SW480 (cell line): ENCODE data around the gene CGN.
A peak's percentile ranks its signal among the peaks of the same experiment; 100 is the strongest.

Source experiments
- DNase-seq: peaks from one replicate; pipeline ENCODE4 v3.0.0-alpha.2; 2016; ENCODE audit warnings: low spot score

Gene CGN

DNA sequence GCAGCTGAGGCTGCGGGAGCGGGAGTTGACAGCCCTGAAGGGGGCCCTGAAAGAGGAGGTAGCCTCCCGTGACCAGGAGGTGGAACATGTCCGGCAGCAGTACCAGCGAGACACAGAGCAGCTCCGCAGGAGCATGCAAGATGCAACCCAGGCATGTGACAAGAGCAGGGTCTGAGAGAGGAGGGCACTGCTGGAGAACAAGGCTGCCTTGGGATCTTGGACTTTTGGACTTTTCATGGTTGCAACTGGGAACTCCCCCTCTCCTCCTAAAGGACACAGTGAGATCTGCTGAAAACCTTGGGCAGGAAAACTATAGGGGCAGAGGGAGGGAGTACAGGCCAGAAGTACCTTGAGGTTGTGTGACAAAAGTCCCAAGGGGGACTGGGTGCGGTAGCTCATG, 13.5 kb downstream of the CGN start:
- no peak for DNase-seq

DNA sequence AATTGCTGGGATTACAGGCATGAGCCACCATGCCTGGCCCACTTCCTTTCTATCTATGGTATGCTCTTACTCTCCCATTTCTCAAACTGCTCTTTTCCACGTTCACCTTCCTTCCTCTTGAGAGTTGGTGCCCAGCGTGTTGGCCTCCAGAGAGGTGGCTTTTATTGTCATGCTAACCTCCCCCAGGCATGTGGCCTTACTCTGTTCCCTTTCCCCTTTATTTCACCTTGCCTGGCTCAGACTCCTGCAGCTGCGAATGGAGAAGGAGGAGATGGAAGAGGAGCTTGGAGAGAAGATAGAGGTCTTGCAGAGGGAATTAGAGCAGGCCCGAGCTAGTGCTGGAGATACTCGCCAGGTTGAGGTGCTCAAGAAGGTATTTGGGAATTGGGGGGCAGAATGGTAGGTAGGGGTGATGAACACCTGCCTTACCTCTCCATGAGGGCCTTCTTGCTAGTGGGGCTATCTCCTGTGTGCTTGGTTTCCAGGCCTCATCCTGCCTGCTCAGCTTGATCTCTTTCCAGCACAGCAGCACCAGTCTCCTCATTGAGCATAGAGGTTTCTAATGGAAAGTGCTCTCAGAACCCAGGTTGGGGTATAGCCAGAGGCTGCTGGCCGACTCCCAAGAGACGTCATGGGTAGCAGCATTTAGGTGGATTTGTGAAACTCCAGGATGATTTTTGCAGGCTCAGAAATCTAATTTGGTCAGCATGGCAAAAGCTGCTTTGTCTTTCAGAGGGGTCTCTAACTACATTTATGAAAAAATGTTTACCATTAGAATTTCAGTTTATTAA, 15.7 kb downstream of the CGN start:
- no peak for DNase-seq

DNA sequence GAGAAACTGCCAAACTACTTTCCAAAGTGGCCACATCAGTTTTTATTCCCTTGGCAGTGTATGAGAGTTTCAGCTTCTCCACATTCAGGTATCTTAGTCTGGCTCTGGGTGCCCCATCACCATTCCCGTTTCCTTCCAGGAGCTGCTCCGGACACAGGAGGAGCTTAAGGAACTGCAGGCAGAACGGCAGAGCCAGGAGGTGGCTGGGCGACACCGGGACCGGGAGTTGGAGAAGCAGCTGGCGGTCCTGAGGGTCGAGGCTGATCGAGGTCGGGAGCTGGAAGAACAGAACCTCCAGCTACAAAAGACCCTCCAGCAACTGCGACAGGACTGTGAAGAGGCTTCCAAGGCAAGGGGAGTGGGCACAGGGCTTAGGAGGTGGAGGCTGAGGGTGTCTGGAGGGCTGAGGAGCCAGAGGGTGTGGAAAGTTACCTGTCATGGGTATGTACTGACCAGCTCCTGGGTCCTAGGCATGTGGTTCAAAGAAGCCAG, 18.1 kb downstream of the CGN start:
- DNase-seq = no peak

DNA sequence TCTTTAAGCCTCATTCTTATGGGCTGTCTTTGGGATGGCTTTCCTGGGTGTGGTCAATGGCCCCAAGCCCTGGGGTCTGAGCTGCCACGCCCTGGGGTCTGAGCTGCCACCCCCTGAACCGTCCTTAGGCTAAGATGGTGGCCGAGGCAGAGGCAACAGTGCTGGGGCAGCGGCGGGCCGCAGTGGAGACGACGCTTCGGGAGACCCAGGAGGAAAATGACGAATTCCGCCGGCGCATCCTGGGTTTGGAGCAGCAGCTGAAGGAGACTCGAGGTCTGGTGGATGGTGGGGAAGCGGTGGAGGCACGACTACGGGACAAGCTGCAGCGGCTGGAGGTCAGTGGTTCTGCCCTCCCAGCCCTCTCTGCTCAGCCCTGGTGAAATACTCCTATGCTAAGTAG, 18.6 kb downstream of the CGN start:
- DNase-seq = no peak

DNA sequence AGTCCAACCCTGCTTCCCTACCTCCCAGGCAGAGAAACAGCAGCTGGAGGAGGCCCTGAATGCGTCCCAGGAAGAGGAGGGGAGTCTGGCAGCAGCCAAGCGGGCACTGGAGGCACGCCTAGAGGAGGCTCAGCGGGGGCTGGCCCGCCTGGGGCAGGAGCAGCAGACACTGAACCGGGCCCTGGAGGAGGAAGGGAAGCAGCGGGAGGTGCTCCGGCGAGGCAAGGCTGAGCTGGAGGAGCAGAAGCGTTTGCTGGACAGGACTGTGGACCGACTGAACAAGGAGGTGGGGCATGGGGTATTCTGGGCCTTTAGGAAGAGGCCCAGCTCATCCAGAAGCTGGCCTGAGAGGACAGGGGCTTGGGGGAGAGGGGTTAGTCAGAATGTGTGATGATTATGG, 19.3 kb downstream of the CGN start:
- DNase-seq = no peak

GRCh38 chr1:151533870-151534269, 22.7 kb downstream of the CGN start:
- DNase-seq = no peak

GRCh38 chr1:151534662-151535278, 23.6 kb downstream of the CGN start:
- peak; percentile 48 for DNase-seq

- no peak for DNase-seq
These were observed 24.4 kb downstream of the CGN start for GRCh38 chr1:151535326-151536271.

- DNase-seq = no peak
These were observed 25.3 kb downstream of the CGN start for GRCh38 chr1:151536499-151536898.

DNA sequence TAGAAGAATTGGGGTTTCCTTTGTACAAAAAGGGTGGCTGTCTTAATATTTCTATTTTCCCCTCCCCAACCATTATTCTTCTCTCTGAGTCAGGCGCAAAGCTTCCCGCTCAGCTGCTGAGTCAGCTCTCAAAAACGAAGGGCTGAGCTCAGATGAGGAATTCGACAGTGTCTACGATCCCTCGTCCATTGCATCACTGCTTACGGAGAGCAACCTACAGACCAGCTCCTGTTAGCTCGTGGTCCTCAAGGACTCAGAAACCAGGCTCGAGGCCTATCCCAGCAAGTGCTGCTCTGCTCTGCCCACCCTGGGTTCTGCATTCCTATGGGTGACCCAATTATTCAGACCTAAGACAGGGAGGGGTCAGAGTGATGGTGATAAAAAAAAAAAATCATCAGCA, 25.9 kb downstream of the CGN start:
- DNase-seq = no peak

DNA sequence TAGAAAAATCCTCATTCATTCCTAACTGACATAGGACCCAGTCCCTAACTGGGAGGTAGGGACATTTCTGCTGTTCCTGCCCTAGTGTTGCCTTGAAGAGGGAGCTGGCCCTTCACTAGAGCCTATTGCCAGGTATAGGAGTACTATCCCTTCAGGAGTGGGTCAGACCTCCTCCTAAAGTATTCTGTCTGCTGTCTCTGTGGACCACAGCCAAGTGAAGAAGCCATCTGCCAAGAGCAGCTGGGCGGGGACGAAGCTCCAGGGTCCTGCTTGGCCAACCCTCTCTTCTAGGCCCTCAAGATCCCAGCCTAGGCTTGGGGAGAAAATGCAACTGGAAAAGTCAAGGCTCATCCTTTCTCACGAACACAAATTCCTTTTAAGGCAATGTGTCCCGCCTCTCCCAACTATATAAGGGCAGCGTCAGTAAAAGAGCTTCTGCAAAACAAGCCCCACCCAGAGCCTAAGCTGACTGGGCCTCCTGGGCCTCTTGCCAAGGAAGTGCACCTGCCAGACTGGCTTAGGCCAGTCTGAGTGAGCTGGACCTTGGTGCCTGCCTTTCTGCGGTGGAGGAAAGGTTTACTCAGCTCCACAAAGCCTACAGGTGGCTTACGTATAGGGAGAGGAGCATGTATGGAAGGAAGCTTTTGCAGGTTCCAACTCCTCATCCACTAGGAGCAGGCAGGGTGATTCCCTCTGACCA, 28.3 kb downstream of the CGN start:
- DNase-seq = peak; percentile 96

DNA sequence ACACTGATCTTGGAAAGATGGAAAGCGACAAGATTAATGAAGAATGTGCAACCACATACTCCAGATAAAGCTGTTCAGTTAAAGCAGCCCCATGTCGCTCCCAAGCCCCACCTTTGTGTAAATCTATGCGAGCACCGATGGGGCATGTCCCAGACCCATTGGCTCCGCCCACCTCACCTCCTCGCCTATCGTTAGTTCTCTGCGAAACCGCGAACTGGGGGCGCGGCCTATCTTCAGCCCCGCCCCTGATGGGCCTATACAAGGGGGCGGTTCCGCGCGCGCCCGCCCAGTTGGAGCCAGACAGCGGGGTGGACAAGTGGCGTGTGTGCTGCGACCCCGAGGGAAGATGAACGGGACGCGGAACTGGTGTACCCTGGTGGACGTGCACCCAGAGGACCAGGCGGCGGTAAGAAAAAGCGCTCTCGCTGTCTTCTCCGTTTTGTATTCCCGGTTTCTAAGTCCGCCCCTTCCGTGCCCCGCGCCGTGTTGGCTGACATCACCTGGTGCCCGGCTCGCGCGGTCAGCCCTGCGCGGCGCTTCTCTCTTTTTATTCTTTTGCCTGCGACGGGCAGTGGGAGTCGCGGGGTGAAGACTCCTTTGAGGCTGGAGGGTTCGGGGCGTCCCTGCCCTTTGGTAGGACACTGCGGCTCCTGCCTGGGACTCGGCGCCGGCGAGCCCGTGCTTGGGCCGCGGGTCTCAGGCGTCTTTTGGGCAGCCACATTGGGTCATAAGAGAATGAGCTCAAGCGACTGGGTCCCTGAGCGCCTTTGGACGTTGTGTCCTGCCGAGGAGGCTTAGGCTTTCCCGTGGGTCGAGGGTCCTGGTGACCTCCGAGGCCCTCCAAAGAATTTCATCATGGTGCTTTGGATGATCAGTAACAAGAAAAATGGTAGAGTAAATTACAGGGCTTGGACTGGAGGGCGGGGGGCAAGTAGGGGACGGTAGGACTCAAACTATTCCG, 29.1 kb downstream of the CGN start, which contains the start of gene TUFT1:
Gene TUFT1 (plus strand): TSS at position 289 of the 961 bp plus-strand sequence. CDS start 58 bp downstream, at position 347.
- DNase-seq = peak; percentile 93

DNA sequence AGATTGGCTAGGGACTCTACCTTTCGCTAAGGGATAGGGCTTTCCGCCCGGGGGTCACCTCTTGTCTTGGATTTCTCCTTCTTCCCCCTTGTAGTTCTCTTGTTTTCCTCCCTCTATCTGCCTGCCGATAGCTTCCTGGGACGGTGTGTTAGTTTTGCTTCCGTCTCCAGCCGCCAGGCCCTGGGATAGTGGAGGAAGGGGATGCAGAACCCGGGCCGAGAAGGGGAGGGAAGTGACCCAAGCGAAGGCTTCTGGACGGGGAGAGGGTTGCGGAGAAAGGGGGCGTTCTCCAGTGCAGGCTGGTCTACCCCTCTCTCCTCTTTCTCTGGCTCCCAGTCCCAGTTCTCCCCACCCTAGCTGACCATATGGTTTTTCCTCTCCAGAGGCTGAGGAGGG, 29.8 kb downstream of the CGN start:
- DNase-seq = peak; percentile 26

- no peak for DNase-seq
These were observed 30.6 kb downstream of the CGN start for GRCh38 chr1:151541752-151542151.

- no peak for DNase-seq
These were observed 31.5 kb downstream of the CGN start for GRCh38 chr1:151542710-151543129.

DNA sequence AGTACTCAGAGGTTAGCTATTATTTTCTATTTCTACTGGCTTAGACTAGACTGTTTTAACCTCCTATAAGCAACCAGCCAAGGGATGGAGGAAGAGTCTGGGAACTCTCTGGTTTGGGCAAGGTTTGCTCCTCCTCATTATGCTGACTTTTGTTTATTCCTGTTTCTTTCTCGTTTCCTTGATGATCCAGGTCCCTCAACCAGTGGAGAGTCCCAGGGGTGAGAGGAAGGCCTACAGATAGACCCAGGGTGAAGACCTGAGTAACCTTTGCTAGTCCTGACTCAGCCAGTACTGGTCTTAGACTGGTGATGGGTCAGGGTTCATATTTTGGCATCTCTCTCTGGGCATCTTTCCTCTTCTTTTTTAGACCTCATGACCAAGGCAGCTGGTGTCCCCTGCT, 34.4 kb downstream of the CGN start:
- no peak for DNase-seq

DNA sequence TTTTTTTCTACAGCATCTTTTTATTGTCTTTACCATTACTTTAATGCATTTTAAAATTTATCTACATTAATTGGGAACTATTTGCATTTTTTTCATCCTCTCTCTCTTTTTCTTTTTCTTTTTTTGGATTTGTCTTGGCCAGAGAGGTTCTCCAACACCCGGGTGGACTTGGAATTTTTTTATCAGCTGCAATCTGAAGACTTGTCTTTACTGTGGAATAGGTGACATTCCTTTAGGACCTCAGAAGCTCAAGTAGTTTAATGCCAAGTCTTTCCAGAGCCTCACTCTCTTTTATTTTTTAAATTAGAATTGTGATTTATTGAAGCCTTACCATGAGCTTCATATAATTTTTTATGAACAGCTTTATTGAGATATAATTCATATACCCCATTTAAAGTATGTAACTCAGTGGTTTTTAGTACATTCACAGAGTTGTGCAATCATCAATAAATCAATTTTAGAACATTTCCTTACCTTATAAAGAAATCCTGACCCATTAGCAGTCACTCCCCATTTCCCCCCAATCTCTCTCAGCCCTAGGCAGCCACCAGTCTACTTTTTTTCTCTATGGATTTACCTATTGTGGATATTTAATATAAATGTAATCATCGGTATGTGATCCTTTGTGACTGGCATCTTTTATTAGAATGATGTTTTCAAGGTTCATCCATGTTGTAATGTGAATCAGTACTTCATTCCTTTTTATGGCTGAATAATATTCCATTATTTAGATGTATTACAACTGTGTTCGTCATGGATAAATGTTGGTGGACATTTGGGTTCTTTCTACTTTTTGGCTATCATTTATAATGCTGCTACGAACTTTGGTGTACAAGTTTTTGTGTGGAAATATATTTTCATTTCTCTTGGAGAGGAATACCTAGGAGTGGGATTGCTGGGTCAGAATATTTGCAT, 35.1 kb downstream of the CGN start:
- no peak for DNase-seq

DNA sequence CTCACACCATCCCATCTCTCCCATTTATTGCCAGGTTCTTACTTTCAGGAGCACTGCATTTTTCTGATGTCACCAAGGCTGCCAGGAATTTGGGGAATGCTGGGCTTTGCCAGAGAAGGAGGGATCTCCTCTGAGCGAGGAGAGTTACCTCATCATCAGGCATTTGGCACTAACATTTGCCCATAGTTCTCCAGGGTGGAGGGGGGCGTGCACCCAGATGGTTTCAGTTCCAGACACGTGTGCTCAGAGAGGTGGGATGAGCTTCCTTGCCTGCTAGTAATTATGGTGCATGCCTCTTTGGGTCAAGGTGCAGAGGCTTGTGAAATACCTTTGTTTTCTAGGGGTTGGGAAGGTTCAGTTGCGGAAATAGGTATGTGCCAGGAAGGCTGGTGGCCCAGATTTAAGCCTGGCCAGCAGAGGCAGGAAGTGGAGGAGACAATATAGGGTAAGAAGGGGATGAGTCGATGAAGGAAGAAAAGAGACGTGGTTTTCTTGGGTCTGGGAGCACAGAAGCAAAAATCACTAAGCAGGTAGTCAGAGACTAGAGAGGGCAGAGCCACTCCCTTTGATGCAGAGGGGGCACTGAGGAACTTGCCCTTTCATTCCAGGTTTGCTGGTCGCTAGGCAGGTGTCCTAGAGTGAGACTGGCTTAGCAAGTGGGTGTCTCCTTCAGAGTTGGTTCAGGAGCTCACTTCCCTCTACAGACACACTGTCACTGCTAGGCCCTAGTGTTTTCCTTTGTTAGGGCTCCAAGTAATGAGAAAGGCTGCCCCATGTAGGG, 36.1 kb downstream of the CGN start:
- peak; percentile 73 for DNase-seq

- no peak for DNase-seq
These were observed 36.7 kb downstream of the CGN start for GRCh38 chr1:151547900-151548230.
